Measurements from ENCODE around the gene CEP83.

Gene CEP83

GRCh38 chr12:94498698-94499097 is 39.0 kb upstream of the CEP83 start:
- H3K79me2 ChIP-seq (ENCODE audit: insufficient read depth, low read length), result no peaks in the 10 kb centered on the region
- no peak overlapping the region for H2AFZ ChIP-seq (ENCODE audit: low read depth, low read length)
- no peak for ATAC-seq (ENCODE audit: insufficient read depth, low read depth)

GRCh38 chr12:94498073-94498472 is 38.4 kb upstream of the CEP83 start:
- DNase-seq, result peak; percentile 43
- ATAC-seq (ENCODE audit: insufficient read depth, low read depth), result no peak

More at GRCh38 chr12:94498698-94499097, 39.0 kb upstream of the CEP83 start:
- Histone ChIP-seq H3K27ac (ENCODE audit: low read length) (no peak overlapping the region), H3K4me1 (ENCODE audit: insufficient read depth, low read length) (no peaks in the 10 kb centered on the region), H3K36me3 (ENCODE audit: insufficient read depth, low read length) (no peaks in the 10 kb centered on the region), H3K9me3 (ENCODE audit: insufficient read depth, low read length, severe bottlenecking) (peaks cover 11% of the 10 kb centered on the region), H4K20me1 (ENCODE audit: insufficient read depth, low read length) (no peaks in the 10 kb centered on the region), H3K4me2 (ENCODE audit: insufficient read depth, low read length) (no peak overlapping the region), H3K4me3 (ENCODE audit: low read depth in 1 of 2, low read length in 2 of 2) (no peak overlapping the region), H3K9ac (ENCODE audit: low read depth, low read length) (no peak overlapping the region), H3K27me3 (ENCODE audit: insufficient read depth, low read length, poor library complexity) (no peaks in the 10 kb centered on the region)
- no peak for DNase-seq
- TF ChIP-seq EZH2 (IDR thresholded peaks at IDR 0.05; ENCODE audit: borderline replicate concordance, low read depth, low read length, severe bottlenecking) (no peak), CTCF (IDR thresholded peaks at IDR 0.05; ENCODE audit: borderline replicate concordance, extremely low read depth, low read length, poor library complexity, severe bottlenecking) (no peak)

GRCh38 chr12:94495445-94496115 is 35.9 kb upstream of the CEP83 start:
- H3K9ac ChIP-seq (ENCODE audit: low read depth, low read length), result no peak overlapping the region
- ATAC-seq (ENCODE audit: insufficient read depth, low read depth) (no peak), DNase-seq (no peak)
- no peak overlapping the region for H2AFZ ChIP-seq (ENCODE audit: low read depth, low read length)
- TF ChIP-seq CTCF (IDR thresholded peaks at IDR 0.05; ENCODE audit: borderline replicate concordance, extremely low read depth, low read length, poor library complexity, severe bottlenecking), result no peak
- TF ChIP-seq EZH2 (IDR thresholded peaks at IDR 0.05; ENCODE audit: borderline replicate concordance, low read depth, low read length, severe bottlenecking), result no peak
- H3K27me3 ChIP-seq (ENCODE audit: insufficient read depth, low read length, poor library complexity), result no peaks in the 10 kb centered on the region
- H3K4me2 ChIP-seq (ENCODE audit: insufficient read depth, low read length), result no peak overlapping the region
- no peaks in the 10 kb centered on the region for H3K4me1 ChIP-seq (ENCODE audit: insufficient read depth, low read length)
- H3K4me3 ChIP-seq (ENCODE audit: low read depth in 1 of 2, low read length in 2 of 2), result no peak overlapping the region
- no peak overlapping the region for H3K27ac ChIP-seq (ENCODE audit: low read length)
- peaks cover 11% of the 10 kb centered on the region for H3K9me3 ChIP-seq (ENCODE audit: insufficient read depth, low read length, severe bottlenecking)
- H4K20me1 ChIP-seq (ENCODE audit: insufficient read depth, low read length), result no peaks in the 10 kb centered on the region
- H3K79me2 ChIP-seq (ENCODE audit: insufficient read depth, low read length), result no peaks in the 10 kb centered on the region
- H3K36me3 ChIP-seq (ENCODE audit: insufficient read depth, low read length), result no peaks in the 10 kb centered on the region

More at GRCh38 chr12:94498073-94498472, 38.4 kb upstream of the CEP83 start:
- TF ChIP-seq EZH2 (IDR thresholded peaks at IDR 0.05; ENCODE audit: borderline replicate concordance, low read depth, low read length, severe bottlenecking), result no peak
- TF ChIP-seq CTCF (IDR thresholded peaks at IDR 0.05; ENCODE audit: borderline replicate concordance, extremely low read depth, low read length, poor library complexity, severe bottlenecking), result no peak
- Histone ChIP-seq H3K4me1 (ENCODE audit: insufficient read depth, low read length) (no peaks in the 10 kb centered on the region), H3K27ac (ENCODE audit: low read length) (no peak overlapping the region), H3K79me2 (ENCODE audit: insufficient read depth, low read length) (no peaks in the 10 kb centered on the region), H3K9ac (ENCODE audit: low read depth, low read length) (no peak overlapping the region), H3K9me3 (ENCODE audit: insufficient read depth, low read length, severe bottlenecking) (peaks cover 11% of the 10 kb centered on the region), H3K4me3 (ENCODE audit: low read depth in 1 of 2, low read length in 2 of 2) (no peak overlapping the region), H3K27me3 (ENCODE audit: insufficient read depth, low read length, poor library complexity) (no peaks in the 10 kb centered on the region), H4K20me1 (ENCODE audit: insufficient read depth, low read length) (no peaks in the 10 kb centered on the region), H3K4me2 (ENCODE audit: insufficient read depth, low read length) (no peak overlapping the region), H3K36me3 (ENCODE audit: insufficient read depth, low read length) (no peaks in the 10 kb centered on the region), H2AFZ (ENCODE audit: low read depth, low read length) (no peak overlapping the region)

Data from DND-41 (cell line).